ENCODE measurements around the gene KAT2A.

Gene KAT2A

DNA sequence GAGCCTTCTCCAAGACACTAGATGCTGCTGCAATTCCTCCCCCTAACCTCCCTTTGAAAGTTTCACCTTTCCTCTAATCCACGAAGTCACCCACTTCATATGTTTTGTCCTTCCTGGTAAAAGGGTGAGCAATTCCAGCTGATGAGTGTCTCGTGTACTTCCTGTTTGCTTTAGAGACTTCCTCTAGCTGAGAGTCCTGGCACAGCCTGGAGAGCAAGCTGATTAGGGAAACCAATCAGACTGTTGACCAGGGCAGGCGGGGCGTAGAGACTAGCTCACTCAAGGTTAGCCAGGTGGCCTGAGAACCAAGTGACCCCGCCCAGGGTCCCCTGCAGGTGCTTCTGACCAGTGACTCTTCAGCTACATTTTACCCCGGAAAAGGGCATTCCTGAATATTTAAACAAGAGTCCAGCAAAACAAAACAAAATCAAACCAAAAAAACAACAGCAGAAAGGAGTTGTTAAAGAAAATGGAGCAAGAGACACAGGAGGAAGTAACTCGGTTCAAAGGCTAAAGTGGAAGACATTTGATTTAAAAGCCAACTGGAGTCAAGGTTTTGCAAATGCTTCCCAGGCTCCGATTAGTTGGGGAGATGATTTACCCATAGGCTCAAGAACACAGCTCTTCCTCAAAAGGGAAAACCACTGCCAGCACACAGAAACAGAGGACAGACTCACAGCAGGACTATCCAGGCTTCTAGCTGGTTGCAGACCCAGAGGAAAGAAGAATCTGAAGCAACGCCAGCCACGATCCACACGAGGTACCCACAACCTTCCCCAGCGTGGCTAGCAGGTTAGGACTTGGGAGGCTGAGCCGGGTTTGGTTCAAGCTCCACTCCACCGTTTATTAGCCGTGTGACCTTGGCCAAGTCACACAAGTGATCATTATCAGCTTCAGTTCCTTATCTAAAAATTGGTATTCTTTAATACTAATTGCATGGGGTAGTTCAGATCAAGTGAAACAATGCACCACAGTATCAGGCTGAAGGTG lies 14.8 kb upstream of the KAT2A start:
- DNase-seq (ENCODE audit: low spot score): no peak

GRCh38 chr17:42135151-42135550 lies 14.0 kb upstream of the KAT2A start:
- DNase-seq (ENCODE audit: low spot score): no peak

- DNase-seq (ENCODE audit: low spot score): no peak
Measured at GRCh38 chr17:42133461-42134041, 12.4 kb upstream of the KAT2A start.

DNA sequence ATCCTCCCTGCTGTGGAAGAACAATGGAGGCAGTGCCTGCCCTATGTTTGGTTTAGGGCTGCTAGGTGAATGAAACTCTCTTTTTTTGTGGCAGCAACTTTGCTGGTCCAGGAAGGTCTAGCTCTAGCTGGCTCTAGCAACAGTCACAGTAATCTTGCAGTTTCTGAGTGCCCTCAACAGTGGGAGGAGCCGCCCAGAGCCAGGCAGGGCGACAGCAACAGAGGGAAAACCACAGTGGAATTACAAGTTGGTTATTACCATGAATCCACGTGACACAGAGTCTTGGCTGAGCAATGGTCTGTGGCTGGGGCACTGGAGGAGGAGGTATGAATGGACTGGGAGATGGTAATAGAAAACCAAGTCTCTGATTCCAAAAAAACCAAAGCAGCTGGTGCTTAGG lies 11.8 kb upstream of the KAT2A start:
- DNase-seq (ENCODE audit: low spot score): no peak

DNA sequence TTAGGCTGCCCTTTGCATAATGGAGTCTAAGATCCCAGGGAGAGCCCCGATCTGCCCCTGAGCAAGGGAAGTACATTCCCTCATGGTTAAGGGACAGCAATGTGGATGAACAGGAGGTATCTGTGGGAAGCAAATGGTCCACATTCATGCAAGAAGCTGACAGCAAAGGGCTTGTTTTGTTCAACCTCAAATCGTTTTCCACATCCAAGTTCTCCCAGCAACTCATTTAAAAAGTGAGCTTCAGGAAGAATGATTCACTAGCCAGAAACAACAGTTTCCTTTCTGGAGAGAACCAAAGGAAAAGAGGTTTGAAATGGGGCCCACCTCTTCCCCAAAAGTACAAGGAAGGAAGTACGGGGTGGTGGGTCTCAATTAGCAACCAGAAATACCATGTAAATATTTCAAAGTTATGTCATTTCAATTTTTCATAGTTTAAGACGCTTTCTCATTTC lies 10.8 kb upstream of the KAT2A start:
- no peak for DNase-seq (ENCODE audit: low spot score)

GRCh38 chr17:42131232-42131631 lies 10.1 kb upstream of the KAT2A start:
- no peak for DNase-seq (ENCODE audit: low spot score)

GRCh38 chr17:42130310-42130936 lies 9.3 kb upstream of the KAT2A start:
- no peak for DNase-seq (ENCODE audit: low spot score)

- no peak for DNase-seq (ENCODE audit: low spot score)
Measured at GRCh38 chr17:42129109-42129837, 8.1 kb upstream of the KAT2A start.

GRCh38 chr17:42127414-42127813 lies 6.2 kb upstream of the KAT2A start:
- no peak for DNase-seq (ENCODE audit: low spot score)

- DNase-seq (ENCODE audit: low spot score): no peak
Measured at GRCh38 chr17:42126836-42127235, 5.7 kb upstream of the KAT2A start.

GRCh38 chr17:42125565-42125964 lies 4.4 kb upstream of the KAT2A start:
- DNase-seq (ENCODE audit: low spot score): no peak

DNA sequence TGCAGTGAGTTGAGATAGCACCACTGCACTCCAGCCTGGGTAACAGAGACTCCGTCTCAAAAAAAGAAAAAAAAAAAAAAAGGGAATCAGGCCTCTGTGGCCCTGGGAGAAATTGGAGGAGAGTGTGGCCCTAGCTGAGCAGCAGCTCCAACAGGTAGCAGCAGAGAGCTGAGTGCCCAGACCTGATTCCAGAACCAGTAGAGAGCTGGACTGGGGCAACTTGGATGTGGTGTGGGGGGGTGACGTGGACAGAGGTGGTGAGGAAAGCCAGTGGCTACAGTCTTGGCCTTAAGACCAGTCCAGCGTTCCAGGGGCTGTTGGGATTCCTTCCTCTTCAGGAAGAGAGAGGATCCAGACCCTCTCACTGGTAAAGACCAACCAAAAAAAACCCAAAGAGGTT lies 3.1 kb upstream of the KAT2A start:
- no peak for DNase-seq (ENCODE audit: low spot score)

- DNase-seq (ENCODE audit: low spot score): no peak
Measured at GRCh38 chr17:42122371-42123303, 1.5 kb upstream of the KAT2A start, which contains the start of gene HSPB9. Gene HSPB9, plus strand, starts transcription at chr17:42122804. Its CDS starts 47 bp downstream, at chr17:42122851.

DNA sequence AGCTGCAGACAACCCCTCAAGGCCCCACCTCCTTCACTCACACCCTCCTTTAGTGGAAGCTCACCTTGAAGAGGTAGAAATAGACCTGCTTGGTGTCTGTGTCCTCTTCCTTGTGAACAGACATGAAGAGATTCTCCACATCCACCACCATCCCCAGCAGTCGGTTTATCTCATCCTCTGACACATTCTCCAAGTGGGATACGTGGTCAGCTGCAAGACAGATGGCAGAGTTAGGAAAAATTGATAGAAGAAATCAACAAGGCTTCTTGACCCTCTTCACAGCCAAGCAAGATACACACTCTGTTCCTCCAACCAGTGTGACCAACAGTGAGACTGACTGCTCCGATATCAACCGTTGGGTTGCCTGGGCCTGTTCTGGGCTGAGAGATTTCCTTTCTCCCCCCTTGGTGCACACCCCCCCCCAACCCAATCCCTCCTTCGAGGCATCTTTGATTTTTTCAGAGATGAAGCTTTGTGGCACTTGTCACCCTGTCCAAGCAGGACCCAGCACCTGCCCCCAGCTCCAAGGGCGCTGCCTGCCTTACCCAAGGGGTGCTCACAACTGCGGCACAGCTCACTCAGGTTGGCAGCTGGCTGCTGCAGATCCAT lies 902 bp downstream of the KAT2A start:
- no peak for DNase-seq (ENCODE audit: low spot score)

GRCh38 chr17:42119301-42119700 lies 1.9 kb downstream of the KAT2A start:
- no peak for DNase-seq (ENCODE audit: low spot score)

GRCh38 chr17:42118545-42118944 lies 2.6 kb downstream of the KAT2A start:
- DNase-seq (ENCODE audit: low spot score): peak; percentile 55

GRCh38 chr17:42118126-42118510 lies 3.0 kb downstream of the KAT2A start:
- no peak for DNase-seq (ENCODE audit: low spot score)

- no peak for DNase-seq (ENCODE audit: low spot score)
Measured at GRCh38 chr17:42117397-42118125, 3.6 kb downstream of the KAT2A start.

DNA sequence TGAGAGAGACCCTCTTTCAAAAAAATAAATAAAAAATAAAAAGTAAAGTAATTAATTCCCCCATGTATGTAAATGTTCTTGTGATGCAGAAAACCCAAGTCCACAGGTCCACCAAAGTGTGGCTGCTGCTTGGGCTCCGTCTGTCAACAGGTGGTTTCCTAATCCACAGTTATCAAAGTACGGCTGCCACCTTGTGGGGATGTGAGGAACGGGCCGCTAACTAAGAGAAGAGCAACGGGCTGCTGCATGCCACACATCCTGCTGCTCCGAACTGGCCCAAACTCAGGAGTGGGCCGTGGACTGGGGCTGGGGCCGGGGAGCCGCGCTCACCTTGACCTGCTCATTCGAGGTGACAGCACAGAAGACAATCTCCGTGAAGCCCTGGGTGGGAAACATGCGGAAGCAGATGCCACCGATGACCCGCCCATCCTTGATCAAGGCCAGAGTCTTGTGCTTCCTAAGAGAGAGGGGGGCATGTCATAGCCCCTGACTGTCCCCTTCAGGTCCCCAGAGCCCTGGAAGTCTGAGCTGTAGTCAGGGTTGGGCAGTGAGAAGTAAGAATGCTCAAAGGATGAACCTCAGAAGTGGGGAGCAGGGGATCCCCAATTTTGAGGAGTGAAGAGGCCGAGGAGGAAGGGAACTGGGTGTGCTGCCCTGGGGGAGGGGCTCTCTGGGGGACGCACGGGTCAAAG lies 4.3 kb downstream of the KAT2A start:
- peak; percentile 88 for DNase-seq (ENCODE audit: low spot score)

Measured in cerebellar cortex (tissue), 1 donor.